HepG2 (cell line): ENCODE measurements around the gene DSC2. TPM values are rescaled to one million over a fixed set of nuclear protein-coding genes. Genes with fewer than 3 reads are reported as not detected.
A peak's percentile ranks its signal among the peaks of the same experiment; 100 is the strongest.

Source experiments
- ATAC-seq: fragments of 200-7000 bp; cut with Tn5 transposase; 3 replicates; pipeline ENCODE4 v1.9.1; 2020; ENCODE audit warnings: mild to moderate bottlenecking, moderate library complexity
- BruUV-seq: library from RNA; stranded (reverse); fragments of 400-500 nt; replicated peaks from 2 replicates; lab custom pipeline; 2021; lab: Mats Ljungman, UMichigan
- CTCF ChIA-PET: fragments of 300-600 bp; formaldehyde crosslinking; extraction: SDS; loops from one replicate; lab custom pipeline; 2021; ENCODE audit warnings: low total read pairs, inconsistent platforms, low intra/inter-chr PET ratio; lab: Yijun Ruan, JAX
- POLR2A ChIA-PET: fragments of 350-600 bp; sonication (Branson Sonifier 250); formaldehyde crosslinking; loops from one replicate; lab custom pipeline; 2020; ENCODE audit warnings: antibody characterized with exemption, inconsistent platforms; lab: Yijun Ruan, JAX
- DNase-seq: peaks from one replicate; pipeline ENCODE4 v3.0.0-alpha.2; 2015; ENCODE audit warnings: low spot score
- FAIRE-seq: peaks from 3 replicates; lab custom pipeline; 2011; peaks lifted over from hg19 to GRCh38; lab: Jason Lieb, UNC
- H2AFZ ChIP-seq: one replicate; pipeline ENCODE4 v1.6.1; 2011; ENCODE audit warnings: low read length, inconsistent platforms
- H3K27ac ChIP-seq: fragments of 300-600 bp; 3 replicates; pipeline ENCODE4 v1.8.0; 2011; ENCODE audit warnings: mixed run types, mild to moderate bottlenecking, mixed read lengths, low read length, inconsistent platforms; ENCODE audit not compliant: insufficient read depth; ENCODE audit errors: extremely low read length
- H3K27me3 ChIP-seq, 2 experiments: fragments of 200-600 bp in 1 of 2; 2 replicates in 1 of 2; 3 replicates in 1 of 2; pipeline versions ENCODE4 v1.6.0 to v1.8.0; 2011; ENCODE audit warnings: low read length in 2 of 2, mild to moderate bottlenecking in 2 of 2, moderate library complexity in 2 of 2, inconsistent platforms in 1 of 2; ENCODE audit not compliant: insufficient read depth in 2 of 2, control insufficient read depth in 1 of 2
- H3K36me3 ChIP-seq, 2 experiments: fragments of 200-600 bp in 1 of 2; replicated peaks in 1 of 2; 2 replicates in 1 of 2; 3 replicates in 1 of 2; pipeline versions ENCODE4 v1.5.1 to v1.8.0; 2011; ENCODE audit warnings: low read length in 2 of 2, inconsistent platforms in 1 of 2; ENCODE audit not compliant: insufficient read depth in 2 of 2, control insufficient read depth in 1 of 2
- H3K4me1 ChIP-seq: 2 replicates; pipeline ENCODE4 v1.5.1; 2012; ENCODE audit warnings: low read length, inconsistent platforms; ENCODE audit not compliant: insufficient read depth
- H3K4me2 ChIP-seq: 2 replicates; pipeline ENCODE4 v1.6.0; 2011; ENCODE audit warnings: low read depth, low read length, inconsistent platforms
- H3K4me3 ChIP-seq, 3 experiments: fragments of 200-600 bp in 1 of 3; sonication (generic), shearing (Covaris generic) in 1 of 3; replicated peaks in 1 of 3; 2 replicates each; pipeline ENCODE4 v1.5.1; 2011 to 2016; ENCODE audit warnings: low read length in 3 of 3, inconsistent platforms in 2 of 3, low read depth in 2 of 3, mild to moderate bottlenecking in 2 of 3, control low read depth in 1 of 3, mixed read lengths in 1 of 3; ENCODE audit not compliant: insufficient read depth in 1 of 3
- H3K79me2 ChIP-seq: one replicate; pipeline ENCODE4 v1.6.1; 2011; ENCODE audit warnings: low read length, inconsistent platforms; ENCODE audit not compliant: insufficient read depth
- H3K9ac ChIP-seq: 2 replicates; pipeline ENCODE4 v1.6.0; 2011; ENCODE audit warnings: mild to moderate bottlenecking, low read depth, low read length, inconsistent platforms; ENCODE audit not compliant: insufficient read depth
- H3K9me3 ChIP-seq: 2 replicates; pipeline ENCODE4 v1.5.1; 2012; ENCODE audit warnings: mild to moderate bottlenecking, low read length
- H4K20me1 ChIP-seq: 2 replicates; pipeline ENCODE4 v1.6.0; 2011; ENCODE audit warnings: inconsistent platforms, mild to moderate bottlenecking, low read length, moderate library complexity; ENCODE audit not compliant: insufficient read depth
- CBX5 ChIP-seq: sonication (generic); formaldehyde crosslinking; IDR thresholded peaks from 2 replicates; pipeline ENCODE4 v1.4.0; 2020; ENCODE audit warnings: missing genetic modification reagents, borderline replicate concordance
- ETV6 ChIP-seq: sonication (generic); formaldehyde crosslinking; conservative IDR thresholded peaks from 2 replicates; pipeline ENCODE4 v1.4.0; 2020; ENCODE audit warnings: missing genetic modification reagents
- HMG20A ChIP-seq: IDR thresholded peaks from 2 replicates; pipeline ENCODE4 v1.6.1; 2016; ENCODE audit warnings: borderline replicate concordance
- KDM2A ChIP-seq: sonication (generic); formaldehyde crosslinking; IDR thresholded peaks from 2 replicates; pipeline ENCODE4 v1.4.0; 2020; ENCODE audit warnings: low read depth, missing genetic modification reagents, borderline replicate concordance
- NFE2L2 ChIP-seq: fragments of 150-350 bp; IDR thresholded peaks from 2 replicates; pipeline ENCODE4 v1.6.1; 2014; ENCODE audit warnings: low read length
- RBFOX2 ChIP-seq: fragments of 200-400 bp; formaldehyde crosslinking; IDR thresholded peaks from 2 replicates; pipeline ENCODE4 v1.6.1; 2017; ENCODE audit warnings: low read depth, mild to moderate bottlenecking, low read length
- RBM22 ChIP-seq: fragments of 200-400 bp; formaldehyde crosslinking; optimal IDR thresholded peaks from 2 replicates; pipeline ENCODE3; 2017; ENCODE audit warnings: mild to moderate bottlenecking, low read length, moderate library complexity
- SNAPC4 ChIP-seq: sonication (generic); formaldehyde crosslinking; IDR thresholded peaks from 2 replicates; pipeline ENCODE4 v1.4.0; 2020; ENCODE audit warnings: mild to moderate bottlenecking, missing genetic modification reagents
- WGBS: methylation state at CpG from one replicate; pipeline ENCODE4 v1.1.6; 2017; ENCODE audit warnings: low lambda C conversion rate; 5-methylcytosine and 5-hydroxymethylcytosine counted together
- in situ Hi-C: cut with HindIII; loops from 2 replicates; pipeline ENCODE4 v1.10.0; 2017; ENCODE audit warnings: low pct_unique_long_range_greater_than_20kb; ENCODE audit not compliant: extremely low pct_ligation_motif_present
- intact Hi-C: fragments of 100-400 bp; cut with micrococcal nuclease; formaldehyde crosslinking; loops from one replicate; pipeline ENCODE4 v1.10.0; 2022; ENCODE audit not compliant: unreplicated experiment
- polyA plus RNA-seq, 8 experiments: library from polyadenylated mRNA; depleted of rRNA in 3 of 8; stranded (reverse) in 7 of 8; unstranded in 1 of 8; fragments of >200 nt; fragmentation: Illumina TruSeq in 4 of 8; extraction: Trizol in 4 of 8; gene quantifications; 2 replicates each; pipeline versions ENCODE4 v1.2.1 to v1.2.3, GENCODE V29; 2011 to 2016; ENCODE audit warnings: low read depth in 4 of 8, missing spikeins in 1 of 8, mixed read lengths in 1 of 8; ENCODE audit not compliant: insufficient read depth in 1 of 8
- total RNA-seq, 5 experiments: library from RNA; depleted of rRNA; stranded (reverse); fragments of >200 nt; fragmentation: Illumina TruSeq; extraction: Trizol; gene quantifications; 2 replicates each; pipeline ENCODE4 v1.2.3, GENCODE V29; 2016; ENCODE audit warnings: low read depth in 1 of 5
- TF ChIP-seq, protein P1 (sequence below): sonication (generic); formaldehyde crosslinking; conservative IDR thresholded peaks from 2 replicates; pipeline ENCODE4 v1.4.0; 2020; ENCODE audit warnings: missing genetic modification reagents

Gene DSC2
- total and polyA plus RNA-seq, 2 of the 13 experiments (the other 11 are each of a cell fraction or from before 2014, with no cell fraction given): 7.2 to 24.9 TPM

DNA sequence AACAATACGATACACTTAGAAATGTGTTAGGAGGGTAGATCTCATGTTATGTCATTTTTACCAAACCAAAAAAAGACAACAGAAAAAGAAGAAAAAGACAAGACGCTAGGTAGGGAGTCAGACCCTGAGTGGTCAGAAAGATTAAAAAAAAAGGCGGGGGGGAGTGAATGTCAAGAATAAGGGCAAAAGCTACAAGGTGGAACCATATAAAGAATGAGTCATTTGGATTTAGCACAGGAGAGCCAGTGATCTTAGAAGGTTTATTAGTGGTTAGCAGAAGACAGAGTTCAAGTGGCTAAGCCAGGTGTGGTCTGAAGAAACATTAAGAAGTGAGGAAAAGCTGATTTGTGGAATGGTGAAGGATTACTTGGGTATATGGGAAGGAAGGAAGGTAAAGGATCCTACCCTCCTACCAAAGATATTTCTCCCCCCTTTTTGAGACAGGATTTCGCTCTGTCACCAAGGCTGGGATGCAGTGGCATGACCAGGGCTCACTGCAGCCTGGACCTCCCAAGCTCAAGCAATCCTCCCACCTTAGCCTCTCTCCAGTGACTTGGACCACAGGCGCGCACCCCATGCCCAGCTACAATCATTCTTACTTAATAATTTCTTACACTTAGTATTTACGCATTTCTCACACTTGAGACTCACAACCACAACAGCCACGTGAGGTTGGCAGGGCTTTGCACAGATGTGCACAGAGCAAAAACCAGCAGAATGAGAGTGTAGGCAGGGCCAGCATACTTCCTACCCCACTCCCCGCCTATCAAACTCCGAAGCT, 2.6 kb downstream of the DSC2 start:
- H3K27ac ChIP-seq: peak overlapping the region; percentile 97
- intact Hi-C loops (loop anchor here (2.0 to 10.0 kb wide), 4 partner anchors 55 to 413 kb away; partner anchors contain the start of genes DSC3 and DSG2), in situ Hi-C loops (loop anchor here (5.0 to 10.0 kb wide), 2 partner anchors 143 to 415 kb away; no protein-coding TSS in a partner anchor)
- H3K79me2 ChIP-seq: peaks cover 60% of the 10 kb centered on the region
- ATAC-seq: no peak
- H3K4me1 ChIP-seq: peaks cover 44% of the 10 kb centered on the region
- peak overlapping the region; percentile 79 to 90 (median 90); a peak in 5 of 6 replicates for H3K4me3 ChIP-seq
- no peak overlapping the region for H2AFZ ChIP-seq
- H3K9ac ChIP-seq: peak overlapping the region; percentile 90; the same call in 1 of the 2 replicates
- H3K9me3 ChIP-seq: no peaks in the 10 kb centered on the region
- no peak for DNase-seq
- FAIRE-seq: peak; percentile 21
- no peak for TF ChIP-seq KDM2A
- TF ChIP-seq RBFOX2: 0 out of 2 replicates have a peak, but pooled peaks have one; percentile 28
- peak; percentile 16 for TF ChIP-seq RBM22
- TF ChIP-seq, all 625 proteins: peak for 2
- peak overlapping the region; percentile 76 for H3K4me2 ChIP-seq
- ChIA-PET POLR2A (interaction anchor here (0.7 to 3.1 kb wide), 5 partner anchors 104 to 413 kb away, joined by 3 to 12 read pairs (median 5); no protein-coding TSS in a partner anchor), CTCF (no interaction called here)
- 81% methylated on average over 10 of the region's 10 CpGs for WGBS
- peaks cover 4% of the 10 kb centered on the region; the same call in 1 of the 2 replicates for H4K20me1 ChIP-seq
- BruUV-seq: no TSS peak
- no peaks in the 10 kb centered on the region; a peak in 1 of 5 replicates for H3K27me3 ChIP-seq
- no peaks in the 10 kb centered on the region for H3K36me3 ChIP-seq

- ChIA-PET CTCF (no interaction called here), POLR2A (interaction anchor here (0.7 kb wide), 1 partner anchor 143 kb away, joined by 3 read pairs; no protein-coding TSS in a partner anchor)
- ATAC-seq (no peak), DNase-seq (peak; percentile 28), FAIRE-seq (no peak)
- BruUV-seq: no TSS peak
- Histone ChIP-seq H2AFZ (no peak overlapping the region), H3K27me3 (no peaks in the 10 kb centered on the region; a peak in 1 of 5 replicates), H4K20me1 (peaks cover 4% of the 10 kb centered on the region; the same call in 1 of the 2 replicates), H3K36me3 (no peaks in the 10 kb centered on the region), H3K4me3 (no peak overlapping the region), H3K4me1 (peaks cover 44% of the 10 kb centered on the region), H3K27ac (peak overlapping the region; percentile 97), H3K79me2 (peaks cover 67% of the 10 kb centered on the region), H3K9me3 (no peaks in the 10 kb centered on the region), H3K9ac (no peak overlapping the region), H3K4me2 (peak overlapping the region; percentile 76; the same call in 1 of the 2 replicates)
- in situ Hi-C loops: loop anchor here (10.0 kb wide), 1 partner anchor 416 kb away; no protein-coding TSS in a partner anchor
- TF ChIP-seq CBX5 (CRISPR knock-in tag): no peak
- TF ChIP-seq, protein P1, sequence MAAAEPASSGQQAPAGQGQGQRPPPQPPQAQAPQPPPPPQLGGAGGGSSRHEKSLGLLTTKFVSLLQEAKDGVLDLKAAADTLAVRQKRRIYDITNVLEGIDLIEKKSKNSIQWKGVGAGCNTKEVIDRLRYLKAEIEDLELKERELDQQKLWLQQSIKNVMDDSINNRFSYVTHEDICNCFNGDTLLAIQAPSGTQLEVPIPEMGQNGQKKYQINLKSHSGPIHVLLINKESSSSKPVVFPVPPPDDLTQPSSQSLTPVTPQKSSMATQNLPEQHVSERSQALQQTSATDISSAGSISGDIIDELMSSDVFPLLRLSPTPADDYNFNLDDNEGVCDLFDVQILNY (CRISPR knock-in tag): no peak
- no peak for TF ChIP-seq SNAPC4 (CRISPR knock-in tag)
- TF ChIP-seq NFE2L2: 0 out of 2 replicates have a peak, but pooled peaks have one; percentile 51
- TF ChIP-seq ETV6: no peak
- TF ChIP-seq HMG20A (CRISPR knock-in tag): no peak
- intact Hi-C loops: no loop called here
Measured at GRCh38 chr18:31098878-31099277, 3.3 kb downstream of the DSC2 start.
